ENCODE data around the gene SNTB2. TPM values are rescaled to one million over a fixed set of nuclear protein-coding genes. Genes with fewer than 3 reads are reported as not detected.

The SNTB2 gene
- total and polyA plus RNA-seq, 2 of the 13 experiments (the other 11 are each of a cell fraction or from before 2014, with no cell fraction given) = 11.5 to 19.2 TPM

- WGBS (ENCODE audit: low lambda C conversion rate) = 95% methylated on average over 1 of the region's 1 CpG
- H3K4me2 ChIP-seq (ENCODE audit: low read depth, low read length) = no peak overlapping the region
- H3K27me3 ChIP-seq (ENCODE audit: control insufficient read depth in 1 of 2, insufficient read depth in 2 of 2, low read length in 2 of 2) = no peaks in the 10 kb centered on the region
- in situ Hi-C loops (cut with HindIII; ENCODE audit: extremely low pct_ligation_motif_present, low pct_unique_long_range_greater_than_20kb) (no loop called here), intact Hi-C loops (cut with micrococcal nuclease; ENCODE audit: unreplicated experiment) (no loop called here)
- no peak overlapping the region for H3K4me3 ChIP-seq (replicated peaks in 1 of 3; ENCODE audit: insufficient read depth in 1 of 3, low read depth in 2 of 3, low read length in 3 of 3)
- DNase-seq (ENCODE audit: low spot score) = no peak
- no peak overlapping the region for H3K27ac ChIP-seq (ENCODE audit: extremely low read length, insufficient read depth, low read length)
- no peaks in the 10 kb centered on the region for H4K20me1 ChIP-seq (ENCODE audit: insufficient read depth, low read length)
- no peak for FAIRE-seq
- H3K4me1 ChIP-seq (ENCODE audit: insufficient read depth, low read length) = no peaks in the 10 kb centered on the region
- BruUV-seq (replicated peaks) = no TSS peak
- peaks cover 3 to 16% of the 10 kb centered on the region in 2 experiments; a peak in 4 of 5 replicates for H3K36me3 ChIP-seq (replicated peaks in 1 of 2; ENCODE audit: control insufficient read depth in 1 of 2, insufficient read depth in 2 of 2, low read length in 2 of 2)
- no peaks in the 10 kb centered on the region for H3K9me3 ChIP-seq (ENCODE audit: low read length)
- no peak overlapping the region for H3K9ac ChIP-seq (ENCODE audit: insufficient read depth, low read depth, low read length)
- H3K79me2 ChIP-seq (ENCODE audit: insufficient read depth, low read length) = no peaks in the 10 kb centered on the region
- POLR2A ChIA-PET = no interaction called here
- TF ChIP-seq ZNF275 (CRISPR knock-in tag; IDR thresholded peaks at IDR 0.05; ENCODE audit: borderline replicate concordance) (no peak), SOX5 (CRISPR knock-in tag; IDR thresholded peaks at IDR 0.05; ENCODE audit: borderline replicate concordance) (no peak), JARID2 (CRISPR knock-in tag; IDR thresholded peaks at IDR 0.05; ENCODE audit: insufficient replicate concordance) (no peak), ZNF251 (CRISPR knock-in tag; IDR thresholded peaks at IDR 0.05) (no peak), ZNF646 (CRISPR knock-in tag; IDR thresholded peaks at IDR 0.05) (no peak), ZNF574 (CRISPR knock-in tag; IDR thresholded peaks at IDR 0.05) (no peak), AKAP8 (CRISPR knock-in tag; IDR thresholded peaks at IDR 0.05) (no peak), HDAC6 (IDR thresholded peaks at IDR 0.05; ENCODE audit: low read depth, low read length) (no peak), ATM (IDR thresholded peaks at IDR 0.05; ENCODE audit: borderline replicate concordance) (no peak), KDM3A (CRISPR knock-in tag; IDR thresholded peaks at IDR 0.05; ENCODE audit: low read depth) (no peak)
- H2AFZ ChIP-seq (ENCODE audit: low read length) = no peak overlapping the region
- ATAC-seq = no peak
- CTCF ChIA-PET (ENCODE audit: low intra/inter-chr PET ratio, low total read pairs) = no interaction called here
These were observed 57.4 kb downstream of the SNTB2 start for GRCh38 chr16:69244336-69244735.
